OCI-LY3 (cell line): Measurements from ENCODE around the gene SYCP2L.

Source experiments
- H2AFZ ChIP-seq: fragments of 200-600, 300-600 bp; shearing (Covaris generic); 2 replicates; pipeline ENCODE4 v1.6.0; 2014; ENCODE audit warnings: antibody characterized with exemption, low read depth, low read length
- H3K27ac ChIP-seq: fragments of 200-600, 300-600 bp; sonication (generic); 2 replicates; pipeline ENCODE4 v1.5.1; 2014; ENCODE audit warnings: mild to moderate bottlenecking, low read length, moderate library complexity, mixed read lengths
- H3K27me3 ChIP-seq: fragments of 200-600, 300-600 bp; sonication (generic); 2 replicates; pipeline ENCODE4 v1.6.1; 2014; ENCODE audit warnings: low read depth, low read length, mixed read lengths
- H3K36me3 ChIP-seq: fragments of 200-600, 300-600 bp; sonication (generic); replicated peaks from 2 replicates; pipeline ENCODE3; 2014; ENCODE audit warnings: low read depth, low read length, mixed read lengths
- H3K4me1 ChIP-seq: fragments of 300-600, 200-600 bp; sonication (generic); 2 replicates; pipeline ENCODE4 v1.6.1; 2014; ENCODE audit warnings: low read length, mixed read lengths
- H3K4me2 ChIP-seq: fragments of 200-600, 300-600 bp; sonication (generic); 2 replicates; pipeline ENCODE4 v1.6.1; 2014; ENCODE audit warnings: low read length, mixed read lengths
- H3K4me3 ChIP-seq: fragments of 300-600, 200-600 bp; sonication (generic); 2 replicates; pipeline ENCODE4 v1.5.1; 2014; ENCODE audit warnings: antibody characterized with exemption, mild to moderate bottlenecking, low read length, moderate library complexity
- H3K79me2 ChIP-seq: fragments of 300-600, 200-600 bp; shearing (Covaris generic); 2 replicates; pipeline ENCODE4 v1.6.1; 2014; ENCODE audit warnings: mild to moderate bottlenecking, low read length, mixed read lengths
- H3K9ac ChIP-seq: fragments of 300-600, 200-600 bp; shearing (Covaris generic); 2 replicates; pipeline ENCODE4 v1.6.0; 2014; ENCODE audit warnings: mild to moderate bottlenecking, low read length, moderate library complexity
- H3K9me3 ChIP-seq: fragments of 200-600, 300-600 bp; shearing (Covaris generic); 2 replicates; pipeline ENCODE4 v1.6.1; 2014; ENCODE audit warnings: low read length, mixed read lengths; ENCODE audit not compliant: insufficient read depth
- H4K20me1 ChIP-seq: fragments of 200-600, 300-600 bp; sonication (generic); 2 replicates; pipeline ENCODE4 v1.6.1; 2016; ENCODE audit warnings: low read length, mixed read lengths; ENCODE audit not compliant: insufficient read depth
- EZH2phosphoT487 ChIP-seq: fragments of 200-600 bp; shearing (Covaris generic); IDR thresholded peaks from 2 replicates; pipeline ENCODE4 v1.6.1; 2018; ENCODE audit warnings: antibody characterized with exemption, mixed run types, low read depth
- TF ChIP-seq, protein P1 (sequence below): fragments of 200-600, 300-600 bp; sonication (generic); IDR thresholded peaks from 2 replicates; pipeline ENCODE4 v1.5.1; 2014; ENCODE audit warnings: antibody characterized with exemption, low read length, low read depth

SYCP2L gene

GRCh38 chr6:10989587-10989986 is 102.7 kb downstream of the SYCP2L start:
- no peaks in the 10 kb centered on the region for H3K27me3 ChIP-seq
- H3K79me2 ChIP-seq: no peaks in the 10 kb centered on the region
- no peak for TF ChIP-seq EZH2phosphoT487
- TF ChIP-seq, protein P1, sequence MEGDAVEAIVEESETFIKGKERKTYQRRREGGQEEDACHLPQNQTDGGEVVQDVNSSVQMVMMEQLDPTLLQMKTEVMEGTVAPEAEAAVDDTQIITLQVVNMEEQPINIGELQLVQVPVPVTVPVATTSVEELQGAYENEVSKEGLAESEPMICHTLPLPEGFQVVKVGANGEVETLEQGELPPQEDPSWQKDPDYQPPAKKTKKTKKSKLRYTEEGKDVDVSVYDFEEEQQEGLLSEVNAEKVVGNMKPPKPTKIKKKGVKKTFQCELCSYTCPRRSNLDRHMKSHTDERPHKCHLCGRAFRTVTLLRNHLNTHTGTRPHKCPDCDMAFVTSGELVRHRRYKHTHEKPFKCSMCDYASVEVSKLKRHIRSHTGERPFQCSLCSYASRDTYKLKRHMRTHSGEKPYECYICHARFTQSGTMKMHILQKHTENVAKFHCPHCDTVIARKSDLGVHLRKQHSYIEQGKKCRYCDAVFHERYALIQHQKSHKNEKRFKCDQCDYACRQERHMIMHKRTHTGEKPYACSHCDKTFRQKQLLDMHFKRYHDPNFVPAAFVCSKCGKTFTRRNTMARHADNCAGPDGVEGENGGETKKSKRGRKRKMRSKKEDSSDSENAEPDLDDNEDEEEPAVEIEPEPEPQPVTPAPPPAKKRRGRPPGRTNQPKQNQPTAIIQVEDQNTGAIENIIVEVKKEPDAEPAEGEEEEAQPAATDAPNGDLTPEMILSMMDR: no peak
- no peaks in the 10 kb centered on the region for H4K20me1 ChIP-seq
- no peaks in the 10 kb centered on the region for H3K9me3 ChIP-seq
- H2AFZ ChIP-seq: no peak overlapping the region
- no peak overlapping the region for H3K9ac ChIP-seq
- H3K27ac ChIP-seq: no peak overlapping the region
- H3K4me2 ChIP-seq: no peak overlapping the region
- H3K4me1 ChIP-seq: no peaks in the 10 kb centered on the region
- no peak overlapping the region for H3K4me3 ChIP-seq
- no peaks in the 10 kb centered on the region for H3K36me3 ChIP-seq

DNA sequence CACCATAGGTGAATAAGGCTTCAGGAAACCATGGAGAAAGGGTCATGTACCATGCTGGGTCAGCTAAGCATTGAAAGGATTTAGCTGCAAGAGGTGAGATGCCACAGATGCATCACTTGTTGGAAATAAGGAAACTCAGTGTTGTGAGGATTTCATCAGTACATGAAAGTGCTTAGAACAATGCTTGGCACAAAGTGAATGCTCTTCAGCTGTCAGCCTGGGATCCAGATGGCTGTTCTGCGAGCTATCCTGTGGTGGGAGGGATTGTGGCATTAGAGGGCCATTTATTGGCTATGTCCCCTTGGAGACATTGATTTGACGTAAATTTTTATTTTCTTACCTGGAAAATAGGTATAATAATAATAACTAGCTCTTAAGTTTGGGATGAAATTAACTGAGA is 104.3 kb downstream of the SYCP2L start:
- Histone ChIP-seq H3K27me3 (no peaks in the 10 kb centered on the region), H3K36me3 (no peaks in the 10 kb centered on the region), H3K27ac (no peak overlapping the region), H3K9ac (no peak overlapping the region), H2AFZ (no peak overlapping the region), H3K9me3 (no peaks in the 10 kb centered on the region), H3K4me1 (no peaks in the 10 kb centered on the region), H3K4me3 (no peak overlapping the region), H3K79me2 (no peaks in the 10 kb centered on the region), H3K4me2 (no peak overlapping the region), H4K20me1 (no peaks in the 10 kb centered on the region)
- TF ChIP-seq, protein P1: no peak
- no peak for TF ChIP-seq EZH2phosphoT487

GRCh38 chr6:10993896-10994295 is 107.0 kb downstream of the SYCP2L start:
- Histone ChIP-seq H3K27ac (no peak overlapping the region), H3K4me3 (no peak overlapping the region), H3K4me2 (no peak overlapping the region), H3K79me2 (no peaks in the 10 kb centered on the region), H3K27me3 (no peaks in the 10 kb centered on the region), H2AFZ (no peak overlapping the region), H4K20me1 (no peaks in the 10 kb centered on the region), H3K36me3 (no peaks in the 10 kb centered on the region), H3K9me3 (no peaks in the 10 kb centered on the region), H3K4me1 (no peaks in the 10 kb centered on the region), H3K9ac (no peak overlapping the region)
- TF ChIP-seq, protein P1: no peak
- no peak for TF ChIP-seq EZH2phosphoT487

DNA sequence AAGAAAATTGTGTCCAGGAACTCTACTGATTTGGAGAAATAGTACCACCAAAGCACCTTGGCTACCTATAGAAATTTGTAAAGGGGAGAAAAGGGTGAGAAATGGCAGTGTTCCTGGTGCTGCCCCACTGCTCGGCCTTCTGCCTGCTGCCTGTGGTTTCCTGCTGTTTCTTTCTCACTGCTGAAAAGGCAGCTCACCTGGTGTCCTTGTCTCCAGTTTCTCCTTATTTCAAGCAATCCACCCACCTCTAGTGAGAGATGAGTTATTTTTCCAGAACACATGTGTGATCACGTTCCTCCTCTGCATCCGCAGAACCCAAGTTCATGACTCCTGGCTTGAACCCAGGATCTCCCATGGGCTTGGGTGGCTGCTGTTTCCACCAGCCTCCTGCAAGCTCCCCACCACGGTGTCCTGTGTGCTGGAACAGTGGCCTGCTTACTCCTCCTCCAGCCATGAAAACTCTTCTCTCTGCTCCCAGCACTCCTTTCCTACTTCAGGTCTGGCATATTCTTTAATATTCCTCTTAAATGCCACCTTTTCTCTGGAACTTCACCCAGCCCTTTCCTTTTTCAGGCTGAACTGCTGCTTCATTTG is 108.4 kb downstream of the SYCP2L start:
- Histone ChIP-seq H2AFZ (no peak overlapping the region), H3K4me2 (no peak overlapping the region), H3K4me3 (no peak overlapping the region), H3K4me1 (no peaks in the 10 kb centered on the region), H3K79me2 (no peaks in the 10 kb centered on the region), H3K9ac (no peak overlapping the region), H3K27me3 (no peaks in the 10 kb centered on the region), H3K36me3 (no peaks in the 10 kb centered on the region), H3K27ac (no peak overlapping the region), H3K9me3 (no peaks in the 10 kb centered on the region), H4K20me1 (no peaks in the 10 kb centered on the region)
- TF ChIP-seq, protein P1: no peak
- no peak for TF ChIP-seq EZH2phosphoT487
